Measurements from ENCODE around the gene DIP2B.

Gene DIP2B

DNA sequence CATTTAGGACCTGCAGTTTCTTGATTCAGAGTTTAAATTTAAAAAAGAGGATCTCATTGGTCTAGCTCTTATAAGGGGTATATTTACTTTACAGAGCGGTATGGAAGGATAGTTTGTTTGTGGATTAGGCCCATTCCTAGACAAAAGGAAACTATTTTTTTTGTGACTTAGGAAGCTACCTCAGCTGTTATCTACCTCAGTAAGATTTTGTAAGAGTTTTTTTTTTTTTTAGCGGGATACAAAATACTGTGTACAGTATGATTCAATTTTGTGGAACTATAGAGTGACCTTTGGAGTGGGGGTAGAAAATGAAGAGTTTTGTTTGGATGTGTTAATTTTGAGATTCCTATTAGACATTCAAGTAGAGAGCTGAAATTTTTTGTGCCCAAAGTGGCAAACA, 154.5 kb downstream of the DIP2B start:
- Histone ChIP-seq H3K27me3 (ENCODE audit: insufficient read depth, insufficient read length) (no peaks in the 10 kb centered on the region), H3K4me3 (ENCODE audit: insufficient read length, low read depth) (no peak overlapping the region), H3K9me3 (ENCODE audit: insufficient read depth, low read length) (no peaks in the 10 kb centered on the region), H3K9ac (ENCODE audit: insufficient read length, low read depth) (no peak overlapping the region), H3K4me1 (ENCODE audit: insufficient read depth, insufficient read length) (peaks cover 3% of the 10 kb centered on the region), H3K36me3 (ENCODE audit: insufficient read depth, insufficient read length, low read length) (peaks cover 7% of the 10 kb centered on the region)
- TF ChIP-seq ZNF274 (IDR thresholded peaks at IDR 0.05; ENCODE audit: low read depth, low read length) (no peak), YY1 (IDR thresholded peaks at IDR 0.05; ENCODE audit: insufficient read depth, insufficient read length) (no peak), SUZ12 (IDR thresholded peaks at IDR 0.05; ENCODE audit: extremely low read depth, insufficient read depth, insufficient read length) (no peak)
- no peak for DNase-seq (ENCODE audit: low read depth, low spot score)

DNA sequence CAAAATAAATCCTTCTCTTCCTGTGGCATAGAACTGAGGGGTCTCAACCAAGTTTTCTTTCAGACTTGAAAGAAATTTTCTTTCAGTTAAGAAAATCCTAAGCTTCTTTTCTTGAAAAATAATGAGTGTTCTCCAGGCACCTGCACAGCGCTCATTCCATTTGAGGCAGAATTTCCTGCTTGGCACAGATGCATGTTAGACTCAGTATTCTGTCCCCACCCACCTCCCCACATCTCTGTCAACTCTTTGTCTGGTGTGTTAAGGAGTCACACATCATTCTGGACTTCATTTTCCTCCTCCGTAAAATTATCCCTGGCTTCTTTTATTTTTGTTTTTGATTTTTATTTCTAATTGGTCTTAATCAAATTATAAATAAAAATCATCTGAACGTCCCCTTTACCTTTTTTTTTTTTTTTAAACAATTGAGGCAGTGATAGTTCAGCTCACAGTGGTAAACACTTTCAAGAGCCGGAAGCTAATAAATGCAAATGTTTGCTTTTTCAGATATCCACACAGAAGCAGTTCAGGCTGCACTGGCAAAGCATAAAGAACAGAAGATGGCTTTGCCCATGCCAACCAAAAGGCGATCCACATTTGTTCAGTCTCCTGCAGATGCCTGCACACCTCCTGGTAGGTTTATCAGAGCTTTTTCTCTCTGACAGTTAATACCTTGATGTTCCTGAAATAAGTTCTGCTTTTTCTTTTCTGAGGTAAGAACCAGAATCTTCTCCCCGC, 155.1 kb downstream of the DIP2B start:
- H3K27me3 ChIP-seq (ENCODE audit: insufficient read depth, insufficient read length): no peaks in the 10 kb centered on the region
- no peaks in the 10 kb centered on the region for H3K9me3 ChIP-seq (ENCODE audit: insufficient read depth, low read length)
- H3K36me3 ChIP-seq (ENCODE audit: insufficient read depth, insufficient read length, low read length): peaks cover 7% of the 10 kb centered on the region
- H3K9ac ChIP-seq (ENCODE audit: insufficient read length, low read depth): no peak overlapping the region
- DNase-seq (ENCODE audit: low read depth, low spot score): no peak
- no peak overlapping the region for H3K4me3 ChIP-seq (ENCODE audit: insufficient read length, low read depth)
- TF ChIP-seq YY1 (IDR thresholded peaks at IDR 0.05; ENCODE audit: insufficient read depth, insufficient read length) (no peak), SUZ12 (IDR thresholded peaks at IDR 0.05; ENCODE audit: extremely low read depth, insufficient read depth, insufficient read length) (no peak), ZNF274 (IDR thresholded peaks at IDR 0.05; ENCODE audit: low read depth, low read length) (no peak)
- peaks cover 3% of the 10 kb centered on the region for H3K4me1 ChIP-seq (ENCODE audit: insufficient read depth, insufficient read length)

GRCh38 chr12:50660425-50660822, 155.6 kb downstream of the DIP2B start:
- Histone ChIP-seq H3K9me3 (ENCODE audit: insufficient read depth, low read length) (no peaks in the 10 kb centered on the region), H3K36me3 (ENCODE audit: insufficient read depth, insufficient read length, low read length) (peaks cover 7% of the 10 kb centered on the region), H3K4me3 (ENCODE audit: insufficient read length, low read depth) (no peak overlapping the region), H3K9ac (ENCODE audit: insufficient read length, low read depth) (no peak overlapping the region), H3K4me1 (ENCODE audit: insufficient read depth, insufficient read length) (peaks cover 3% of the 10 kb centered on the region), H3K27me3 (ENCODE audit: insufficient read depth, insufficient read length) (no peaks in the 10 kb centered on the region)
- no peak for DNase-seq (ENCODE audit: low read depth, low spot score)
- TF ChIP-seq ZNF274 (IDR thresholded peaks at IDR 0.05; ENCODE audit: low read depth, low read length) (no peak), SUZ12 (IDR thresholded peaks at IDR 0.05; ENCODE audit: extremely low read depth, insufficient read depth, insufficient read length) (no peak), YY1 (IDR thresholded peaks at IDR 0.05; ENCODE audit: insufficient read depth, insufficient read length) (no peak)

- Histone ChIP-seq H3K27me3 (ENCODE audit: insufficient read depth, insufficient read length) (no peaks in the 10 kb centered on the region), H3K4me3 (ENCODE audit: insufficient read length, low read depth) (no peak overlapping the region), H3K9me3 (ENCODE audit: insufficient read depth, low read length) (no peaks in the 10 kb centered on the region), H3K36me3 (ENCODE audit: insufficient read depth, insufficient read length, low read length) (peaks cover 7% of the 10 kb centered on the region), H3K4me1 (ENCODE audit: insufficient read depth, insufficient read length) (peaks cover 3% of the 10 kb centered on the region), H3K9ac (ENCODE audit: insufficient read length, low read depth) (no peak overlapping the region)
- DNase-seq (ENCODE audit: low read depth, low spot score): no peak
- TF ChIP-seq YY1 (IDR thresholded peaks at IDR 0.05; ENCODE audit: insufficient read depth, insufficient read length) (no peak), ZNF274 (IDR thresholded peaks at IDR 0.05; ENCODE audit: low read depth, low read length) (no peak), SUZ12 (IDR thresholded peaks at IDR 0.05; ENCODE audit: extremely low read depth, insufficient read depth, insufficient read length) (no peak)
Observed at GRCh38 chr12:50661300-50662115, 156.7 kb downstream of the DIP2B start.

- DNase-seq (ENCODE audit: low read depth, low spot score): no peak
- H3K4me1 ChIP-seq (ENCODE audit: insufficient read depth, insufficient read length): peaks cover 3% of the 10 kb centered on the region
- H3K9me3 ChIP-seq (ENCODE audit: insufficient read depth, low read length): no peaks in the 10 kb centered on the region
- peaks cover 7% of the 10 kb centered on the region for H3K36me3 ChIP-seq (ENCODE audit: insufficient read depth, insufficient read length, low read length)
- no peak for TF ChIP-seq SUZ12 (IDR thresholded peaks at IDR 0.05; ENCODE audit: extremely low read depth, insufficient read depth, insufficient read length)
- TF ChIP-seq ZNF274 (IDR thresholded peaks at IDR 0.05; ENCODE audit: low read depth, low read length): no peak
- H3K9ac ChIP-seq (ENCODE audit: insufficient read length, low read depth): no peak overlapping the region
- H3K4me3 ChIP-seq (ENCODE audit: insufficient read length, low read depth): no peak overlapping the region
- H3K27me3 ChIP-seq (ENCODE audit: insufficient read depth, insufficient read length): no peaks in the 10 kb centered on the region
Observed at GRCh38 chr12:50662116-50662510, 157.3 kb downstream of the DIP2B start.

GRCh38 chr12:50665170-50665569, 160.4 kb downstream of the DIP2B start:
- Histone ChIP-seq H3K9me3 (ENCODE audit: insufficient read depth, low read length) (no peaks in the 10 kb centered on the region), H3K9ac (ENCODE audit: insufficient read length, low read depth) (no peak overlapping the region), H3K4me3 (ENCODE audit: insufficient read length, low read depth) (no peak overlapping the region), H3K36me3 (ENCODE audit: insufficient read depth, insufficient read length, low read length) (peaks cover 5% of the 10 kb centered on the region), H3K27me3 (ENCODE audit: insufficient read depth, insufficient read length) (no peaks in the 10 kb centered on the region), H3K4me1 (ENCODE audit: insufficient read depth, insufficient read length) (peaks cover 3% of the 10 kb centered on the region)
- no peak for DNase-seq (ENCODE audit: low read depth, low spot score)
- no peak for TF ChIP-seq YY1 (IDR thresholded peaks at IDR 0.05; ENCODE audit: insufficient read depth, insufficient read length)

GRCh38 chr12:50665609-50666008, 160.8 kb downstream of the DIP2B start:
- no peaks in the 10 kb centered on the region for H3K9me3 ChIP-seq (ENCODE audit: insufficient read depth, low read length)
- H3K27me3 ChIP-seq (ENCODE audit: insufficient read depth, insufficient read length): no peaks in the 10 kb centered on the region
- no peak overlapping the region for H3K9ac ChIP-seq (ENCODE audit: insufficient read length, low read depth)
- H3K4me3 ChIP-seq (ENCODE audit: insufficient read length, low read depth): no peak overlapping the region
- TF ChIP-seq SUZ12 (IDR thresholded peaks at IDR 0.05; ENCODE audit: extremely low read depth, insufficient read depth, insufficient read length) (no peak), ZNF274 (IDR thresholded peaks at IDR 0.05; ENCODE audit: low read depth, low read length) (no peak), YY1 (IDR thresholded peaks at IDR 0.05; ENCODE audit: insufficient read depth, insufficient read length) (no peak)
- no peak for DNase-seq (ENCODE audit: low read depth, low spot score)
- H3K4me1 ChIP-seq (ENCODE audit: insufficient read depth, insufficient read length): peaks cover 3% of the 10 kb centered on the region
- peaks cover 5% of the 10 kb centered on the region for H3K36me3 ChIP-seq (ENCODE audit: insufficient read depth, insufficient read length, low read length)
